ENCODE results near the gene MCM5. TPM values are rescaled to one million over a fixed set of nuclear protein-coding genes. Genes with fewer than 3 reads are reported as not detected.

Gene MCM5
- total and polyA plus RNA-seq, 2 donors from 2014 or later, result 10.2 to 26.4 TPM

DNA sequence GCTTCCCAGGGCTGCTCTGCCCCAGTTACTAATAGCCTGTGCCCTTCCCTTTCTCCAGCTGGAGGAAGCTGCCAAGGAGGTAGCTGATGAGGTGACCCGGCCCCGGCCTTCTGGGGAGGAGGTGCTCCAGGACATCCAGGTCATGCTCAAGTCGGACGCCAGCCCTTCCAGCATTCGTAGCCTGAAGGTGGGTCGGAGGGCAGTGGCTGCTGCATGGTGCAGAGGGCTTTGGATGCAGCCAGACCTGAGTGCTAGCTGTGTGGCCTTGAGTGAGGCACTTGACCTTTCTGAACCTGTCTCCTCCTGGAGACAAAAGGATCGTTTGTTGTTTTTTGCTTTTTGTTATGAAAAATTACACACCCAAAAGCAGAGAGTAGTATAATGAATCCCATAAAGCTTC is 3.4 kb downstream of the MCM5 start:
- FAIRE-seq (no peak), DNase-seq (no peak)
- Histone ChIP-seq H3K4me3 (ENCODE audit: low read length in 3 of 3) (no peak overlapping the region), H3K27me3 (ENCODE audit: control insufficient read depth, insufficient read depth, low read length) (no peaks in the 10 kb centered on the region), H3K36me3 (ENCODE audit: control insufficient read depth in 2 of 3, insufficient read depth in 3 of 3, low read length in 3 of 3) (peaks cover 2 to 11% (median 8%) of the 10 kb centered on the region in 3 donors), H3K4me1 (ENCODE audit: control insufficient read depth in 2 of 3, insufficient read depth in 2 of 3, low read depth in 1 of 3, low read length in 3 of 3) (peaks cover 0 to 3% (median 0%) of the 10 kb centered on the region in 3 donors), H3K9me3 (ENCODE audit: control insufficient read depth in 2 of 3, insufficient read depth in 1 of 3, low read length in 3 of 3) (no peaks in the 10 kb centered on the region), H3K9ac (ENCODE audit: low read length in 3 of 3) (no peak overlapping the region), H3K27ac (ENCODE audit: low read depth in 2 of 2, low read length in 2 of 2) (no peak overlapping the region)
- TF ChIP-seq, protein P1, sequence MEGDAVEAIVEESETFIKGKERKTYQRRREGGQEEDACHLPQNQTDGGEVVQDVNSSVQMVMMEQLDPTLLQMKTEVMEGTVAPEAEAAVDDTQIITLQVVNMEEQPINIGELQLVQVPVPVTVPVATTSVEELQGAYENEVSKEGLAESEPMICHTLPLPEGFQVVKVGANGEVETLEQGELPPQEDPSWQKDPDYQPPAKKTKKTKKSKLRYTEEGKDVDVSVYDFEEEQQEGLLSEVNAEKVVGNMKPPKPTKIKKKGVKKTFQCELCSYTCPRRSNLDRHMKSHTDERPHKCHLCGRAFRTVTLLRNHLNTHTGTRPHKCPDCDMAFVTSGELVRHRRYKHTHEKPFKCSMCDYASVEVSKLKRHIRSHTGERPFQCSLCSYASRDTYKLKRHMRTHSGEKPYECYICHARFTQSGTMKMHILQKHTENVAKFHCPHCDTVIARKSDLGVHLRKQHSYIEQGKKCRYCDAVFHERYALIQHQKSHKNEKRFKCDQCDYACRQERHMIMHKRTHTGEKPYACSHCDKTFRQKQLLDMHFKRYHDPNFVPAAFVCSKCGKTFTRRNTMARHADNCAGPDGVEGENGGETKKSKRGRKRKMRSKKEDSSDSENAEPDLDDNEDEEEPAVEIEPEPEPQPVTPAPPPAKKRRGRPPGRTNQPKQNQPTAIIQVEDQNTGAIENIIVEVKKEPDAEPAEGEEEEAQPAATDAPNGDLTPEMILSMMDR (IDR thresholded peaks at IDR 0.05; ENCODE audit: borderline replicate concordance, extremely low read depth, insufficient read depth), result no peak
- intact Hi-C loops (cut with DNase I), result no loop called here

- H3K9me3 ChIP-seq (ENCODE audit: control insufficient read depth in 2 of 3, insufficient read depth in 1 of 3, low read length in 3 of 3), result no peaks in the 10 kb centered on the region
- FAIRE-seq, result no peak
- H3K27me3 ChIP-seq (ENCODE audit: control insufficient read depth, insufficient read depth, low read length), result no peaks in the 10 kb centered on the region
- H3K4me3 ChIP-seq (ENCODE audit: low read length in 3 of 3), result no peak overlapping the region
- no peak overlapping the region for H3K27ac ChIP-seq (ENCODE audit: low read depth in 2 of 2, low read length in 2 of 2)
- TF ChIP-seq, protein P1 (IDR thresholded peaks at IDR 0.05; ENCODE audit: borderline replicate concordance, extremely low read depth, insufficient read depth), result no peak
- intact Hi-C loops (cut with DNase I), result no loop called here
- H3K36me3 ChIP-seq (ENCODE audit: control insufficient read depth in 2 of 3, insufficient read depth in 3 of 3, low read length in 3 of 3), result peaks cover 2 to 13% (median 8%) of the 10 kb centered on the region in 3 donors
- H3K9ac ChIP-seq (ENCODE audit: low read length in 3 of 3), result no peak overlapping the region
- DNase-seq, result no peak
- H3K4me1 ChIP-seq (ENCODE audit: control insufficient read depth in 2 of 3, insufficient read depth in 2 of 3, low read depth in 1 of 3, low read length in 3 of 3), result peaks cover 0 to 3% (median 0%) of the 10 kb centered on the region in 3 donors
Measured at GRCh38 chr22:35404176-35404575, 4.2 kb downstream of the MCM5 start.

DNA sequence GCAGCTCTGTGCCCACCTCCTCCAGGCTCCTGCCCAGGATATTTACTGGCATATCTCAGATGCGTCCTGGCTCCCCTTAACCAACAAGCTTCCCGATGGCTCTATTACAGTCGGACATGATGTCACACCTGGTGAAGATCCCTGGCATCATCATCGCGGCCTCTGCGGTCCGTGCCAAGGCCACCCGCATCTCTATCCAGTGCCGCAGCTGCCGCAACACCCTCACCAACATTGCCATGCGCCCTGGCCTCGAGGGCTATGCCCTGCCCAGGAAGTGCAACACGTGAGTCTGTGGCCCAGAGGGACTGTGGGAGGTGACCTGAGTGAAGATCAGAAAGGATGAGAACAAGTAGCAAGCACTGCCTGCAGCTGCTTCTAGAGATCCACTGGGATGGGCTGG is 6.5 kb downstream of the MCM5 start:
- Histone ChIP-seq H3K4me3 (ENCODE audit: low read length in 3 of 3) (no peak overlapping the region), H3K4me1 (ENCODE audit: control insufficient read depth in 2 of 3, insufficient read depth in 2 of 3, low read depth in 1 of 3, low read length in 3 of 3) (no peaks in the 10 kb centered on the region), H3K27ac (ENCODE audit: low read depth in 2 of 2, low read length in 2 of 2) (no peak overlapping the region), H3K36me3 (ENCODE audit: control insufficient read depth in 2 of 3, insufficient read depth in 3 of 3, low read length in 3 of 3) (peaks cover 2 to 19% (median 13%) of the 10 kb centered on the region in 3 donors), H3K9ac (ENCODE audit: low read length in 3 of 3) (no peak overlapping the region), H3K27me3 (ENCODE audit: control insufficient read depth, insufficient read depth, low read length) (no peaks in the 10 kb centered on the region), H3K9me3 (ENCODE audit: control insufficient read depth in 2 of 3, insufficient read depth in 1 of 3, low read length in 3 of 3) (no peaks in the 10 kb centered on the region)
- FAIRE-seq, result no peak
- DNase-seq, result no peak
- TF ChIP-seq, protein P1 (IDR thresholded peaks at IDR 0.05; ENCODE audit: borderline replicate concordance, extremely low read depth, insufficient read depth), result no peak
- intact Hi-C loops (cut with DNase I), result no loop called here

DNA sequence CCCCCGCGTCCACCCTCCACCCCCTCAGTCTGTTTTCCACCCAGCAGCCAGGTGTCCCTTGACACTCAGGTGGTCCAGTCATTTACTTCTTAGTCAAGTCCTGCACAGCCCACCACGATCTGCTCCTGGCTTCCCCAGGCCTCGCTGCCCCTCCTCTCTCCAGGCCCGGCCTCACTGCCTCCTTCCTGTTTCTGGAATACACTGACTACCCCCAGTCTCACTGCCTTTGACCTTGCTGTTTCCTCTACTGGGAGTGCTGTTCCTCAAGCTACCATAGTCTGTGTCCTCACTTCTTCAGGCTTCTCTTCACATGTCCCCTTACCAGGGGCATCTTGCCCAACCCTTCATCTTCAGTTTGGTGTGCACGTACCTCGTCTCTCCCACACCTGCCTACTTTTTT is 7.4 kb downstream of the MCM5 start:
- TF ChIP-seq, protein P1 (IDR thresholded peaks at IDR 0.05; ENCODE audit: borderline replicate concordance, extremely low read depth, insufficient read depth), result no peak
- no peak overlapping the region for H3K4me3 ChIP-seq (ENCODE audit: low read length in 3 of 3)
- no peak for DNase-seq
- no peaks in the 10 kb centered on the region for H3K27me3 ChIP-seq (ENCODE audit: control insufficient read depth, insufficient read depth, low read length)
- intact Hi-C loops (cut with DNase I), result no loop called here
- peaks cover 0 to 22% (median 13%) of the 10 kb centered on the region in 3 donors for H3K36me3 ChIP-seq (ENCODE audit: control insufficient read depth in 2 of 3, insufficient read depth in 3 of 3, low read length in 3 of 3)
- no peak overlapping the region for H3K27ac ChIP-seq (ENCODE audit: low read depth in 2 of 2, low read length in 2 of 2)
- no peaks in the 10 kb centered on the region for H3K4me1 ChIP-seq (ENCODE audit: control insufficient read depth in 2 of 3, insufficient read depth in 2 of 3, low read depth in 1 of 3, low read length in 3 of 3)
- no peaks in the 10 kb centered on the region for H3K9me3 ChIP-seq (ENCODE audit: control insufficient read depth in 2 of 3, insufficient read depth in 1 of 3, low read length in 3 of 3)
- no peak for FAIRE-seq
- H3K9ac ChIP-seq (ENCODE audit: low read length in 3 of 3), result no peak overlapping the region

Measured in kidney (tissue), 14 donors.